ENCODE data around the gene UBL4B. TPM values are rescaled to one million over a fixed set of nuclear protein-coding genes. Genes with fewer than 3 reads are reported as not detected.

The UBL4B gene
- total and polyA plus RNA-seq, 3 experiments from 2014 or later: not detected

Other genes with a start within 250 kb of the UBL4B start
- gene CSF1, start 201.6 kb upstream of the UBL4B start, total RNA-seq: 10 to 100 TPM; 82.8 to 87.8 TPM
- gene CSF1, start 201.6 kb upstream of the UBL4B start, polyA plus RNA-seq: 5.6 TPM
- 10 to 100 TPM; 56.9 to 59.9 TPM for gene AHCYL1, start 127.7 kb upstream of the UBL4B start, total RNA-seq
- 46.6 TPM for gene AHCYL1, start 127.7 kb upstream of the UBL4B start, polyA plus RNA-seq
- 10 to 100 TPM; 35.1 to 37.3 TPM for gene STRIP1, start 77.8 kb upstream of the UBL4B start, total RNA-seq
- 27.7 TPM for gene STRIP1, start 77.8 kb upstream of the UBL4B start, polyA plus RNA-seq
- gene ALX3, start 41.8 kb upstream of the UBL4B start, total RNA-seq: not detected
- not detected for gene ALX3, start 41.8 kb upstream of the UBL4B start, polyA plus RNA-seq
- under 1 TPM; 0.07 TPM for gene SLC6A17, start 38.1 kb downstream of the UBL4B start, total RNA-seq
- gene SLC6A17, start 38.1 kb downstream of the UBL4B start, polyA plus RNA-seq: not detected
- 1 to 10 TPM; 6.4 to 8.4 TPM for gene KCNC4, start 97.9 kb downstream of the UBL4B start, total RNA-seq
- gene KCNC4, start 97.9 kb downstream of the UBL4B start, polyA plus RNA-seq: 2.0 TPM
- 10 to 100 TPM; 53.9 to 54.0 TPM for gene RBM15, start 226.9 kb downstream of the UBL4B start, total RNA-seq
- 10.7 TPM for gene RBM15, start 226.9 kb downstream of the UBL4B start, polyA plus RNA-seq

Measured in CD8-positive, alpha-beta memory T cell (primary cell).